ENCODE data around the gene LRRC63. TPM values are rescaled to one million over a fixed set of nuclear protein-coding genes. Genes with fewer than 3 reads are reported as not detected.
A peak's percentile ranks its signal among the peaks of the same experiment; 100 is the strongest.

Gene LRRC63
- total and polyA plus RNA-seq, 10 donors = 0.04 to 1.3 (median 0.62) TPM

GRCh38 chr13:46320821-46321220, 109.1 kb downstream of the LRRC63 start:
- H3K27ac ChIP-seq = peak overlapping the region in 7 of 8 donors; percentile 5 to 77 (median 58)
- H3K9me3 ChIP-seq = no peaks in the 10 kb centered on the region
- 85 to 98% (median 88%) methylated on average over 4 of the region's 4 CpGs for WGBS, 5 donors
- DNase-seq = no peak
- no peaks in the 10 kb centered on the region for H3K36me3 ChIP-seq
- no peaks in the 10 kb centered on the region for H3K27me3 ChIP-seq (replicated peaks in 1 of 7)
- TF ChIP-seq CTCF (IDR thresholded peaks at IDR 0.05 in 8 of 11, conservative IDR thresholded peaks at IDR 0.05 in 3 of 11) = no peak
- no peak for TF ChIP-seq POLR2AphosphoS5 (IDR thresholded peaks at IDR 0.05)
- no peak for TF ChIP-seq POLR2A (IDR thresholded peaks at IDR 0.05)
- H3K4me3 ChIP-seq = no peak overlapping the region
- H3K4me1 ChIP-seq = peaks cover 0 to 33% (median 11%) of the 10 kb centered on the region in 6 donors
- intact Hi-C loops (cut with DNase I; ENCODE audit: low total_unique reads) = loop anchor here (10.0 kb wide), 1 partner anchor 166 kb away; no protein-coding TSS in a partner anchor

- peaks cover 0 to 33% (median 11%) of the 10 kb centered on the region in 6 donors for H3K4me1 ChIP-seq
- DNase-seq = peak; percentile 83
- 50 to 58% (median 55%) methylated on average over 17 of the region's 17 CpGs for WGBS, 5 donors
- no peaks in the 10 kb centered on the region for H3K36me3 ChIP-seq
- peak overlapping the region in 1 of 8 donors; percentile 25 for H3K4me3 ChIP-seq
- peak in 1 of 3 donors; percentile 49 for TF ChIP-seq POLR2AphosphoS5 (IDR thresholded peaks at IDR 0.05)
- peak; percentile 43 to 82 (median 72) for TF ChIP-seq CTCF (IDR thresholded peaks at IDR 0.05 in 8 of 11, conservative IDR thresholded peaks at IDR 0.05 in 3 of 11)
- TF ChIP-seq POLR2A (IDR thresholded peaks at IDR 0.05) = no peak
- peak overlapping the region in 7 of 8 donors; percentile 5 to 77 (median 58) for H3K27ac ChIP-seq
- intact Hi-C loops (cut with DNase I; ENCODE audit: low total_unique reads) = loop anchor here (10.0 kb wide), 1 partner anchor 167 kb away; no protein-coding TSS in a partner anchor
- H3K9me3 ChIP-seq = no peaks in the 10 kb centered on the region
- H3K27me3 ChIP-seq (replicated peaks in 1 of 7) = no peaks in the 10 kb centered on the region
These were observed 109.9 kb downstream of the LRRC63 start for GRCh38 chr13:46321494-46322225.

- Histone ChIP-seq H3K4me1 (peaks cover 0 to 19% (median 11%) of the 10 kb centered on the region in 6 donors), H3K9me3 (no peaks in the 10 kb centered on the region), H3K36me3 (no peaks in the 10 kb centered on the region), H3K4me3 (no peak overlapping the region), H3K27me3 (replicated peaks in 1 of 7) (no peaks in the 10 kb centered on the region), H3K27ac (no peak overlapping the region)
- TF ChIP-seq POLR2A (IDR thresholded peaks at IDR 0.05) = no peak
- TF ChIP-seq CTCF (IDR thresholded peaks at IDR 0.05 in 8 of 11, conservative IDR thresholded peaks at IDR 0.05 in 3 of 11) = no peak
- no peak for TF ChIP-seq POLR2AphosphoS5 (IDR thresholded peaks at IDR 0.05)
- DNase-seq = no peak
- intact Hi-C loops (cut with DNase I; ENCODE audit: low total_unique reads) = loop anchor here (10.0 kb wide), 1 partner anchor 170 kb away; no protein-coding TSS in a partner anchor
- 75 to 91% (median 76%) methylated on average over 5 of the region's 5 CpGs for WGBS, 5 donors
These were observed 113.2 kb downstream of the LRRC63 start for GRCh38 chr13:46324976-46325375.

Small RNA genes within 50 kb of the gene (small RNA-seq; reads per million reads assigned to genes)
- gene RN7SKP5 = 0 reads per million in 4 donors
- 0 reads per million in 4 donors for gene RN7SL288P

Other genes starting within 250 kb of the LRRC63 start
- 10 to 100 TPM; 30.0 to 61.2 (median 43.3) TPM for gene ZC3H13, start 159.2 kb upstream of the LRRC63 start, total RNA-seq
- 10 to 100 TPM in 1 of 3 donors, 1 to 10 TPM in 2; 7.9 to 10.8 (median 8.7) TPM for gene ZC3H13, start 159.2 kb upstream of the LRRC63 start, polyA plus RNA-seq
- not detected for gene CPB2, start 106.9 kb upstream of the LRRC63 start, total RNA-seq
- not detected for gene CPB2, start 106.9 kb upstream of the LRRC63 start, polyA plus RNA-seq
- 100 to 1,000 TPM; 488 to 968 (median 620) TPM for gene LCP1, start 29.8 kb upstream of the LRRC63 start, total RNA-seq
- 100 to 1,000 TPM; 155 to 226 (median 206) TPM for gene LCP1, start 29.8 kb upstream of the LRRC63 start, polyA plus RNA-seq
- 10 to 100 TPM; 40.0 to 77.2 (median 51.7) TPM for gene RUBCNL, start 175.3 kb downstream of the LRRC63 start, total RNA-seq
- gene RUBCNL, start 175.3 kb downstream of the LRRC63 start, polyA plus RNA-seq = 10 to 100 TPM; 28.9 to 47.9 (median 32.3) TPM